Middle frontal gyrus (tissue), 1 donor: Measurements from ENCODE around the gene BST1.

Experiments used
- DNase-seq: peaks from one replicate; pipeline ENCODE4 v3.0.0-alpha.2; 2015; ENCODE audit warnings: low spot score; ENCODE audit errors: extremely low spot score

Gene BST1, protein sequence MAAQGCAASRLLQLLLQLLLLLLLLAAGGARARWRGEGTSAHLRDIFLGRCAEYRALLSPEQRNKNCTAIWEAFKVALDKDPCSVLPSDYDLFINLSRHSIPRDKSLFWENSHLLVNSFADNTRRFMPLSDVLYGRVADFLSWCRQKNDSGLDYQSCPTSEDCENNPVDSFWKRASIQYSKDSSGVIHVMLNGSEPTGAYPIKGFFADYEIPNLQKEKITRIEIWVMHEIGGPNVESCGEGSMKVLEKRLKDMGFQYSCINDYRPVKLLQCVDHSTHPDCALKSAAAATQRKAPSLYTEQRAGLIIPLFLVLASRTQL

DNA sequence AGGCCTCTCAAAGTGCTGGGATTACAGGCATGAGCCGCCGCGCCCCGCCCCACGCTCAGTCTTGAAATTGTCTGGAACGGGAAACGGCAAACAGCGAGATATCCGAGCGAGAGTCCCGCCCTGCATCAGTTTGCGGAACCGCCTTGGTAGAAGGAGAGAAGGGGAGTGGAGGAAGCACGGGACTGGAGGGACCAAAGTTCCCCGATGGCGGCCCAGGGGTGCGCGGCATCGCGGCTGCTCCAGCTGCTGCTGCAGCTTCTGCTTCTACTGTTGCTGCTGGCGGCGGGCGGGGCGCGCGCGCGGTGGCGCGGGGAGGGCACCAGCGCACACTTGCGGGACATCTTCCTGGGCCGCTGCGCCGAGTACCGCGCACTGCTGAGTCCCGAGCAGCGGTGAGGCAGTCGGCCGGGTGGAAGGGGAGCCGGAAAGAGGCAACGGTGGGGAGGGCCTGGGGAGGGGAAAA is at the start of gene BST1:
TSS of gene BST1 (plus strand) at position 125 of the 463 bp plus-strand sequence. CDS start at position 205, 80 bp downstream.
- DNase-seq = no peak

DNA sequence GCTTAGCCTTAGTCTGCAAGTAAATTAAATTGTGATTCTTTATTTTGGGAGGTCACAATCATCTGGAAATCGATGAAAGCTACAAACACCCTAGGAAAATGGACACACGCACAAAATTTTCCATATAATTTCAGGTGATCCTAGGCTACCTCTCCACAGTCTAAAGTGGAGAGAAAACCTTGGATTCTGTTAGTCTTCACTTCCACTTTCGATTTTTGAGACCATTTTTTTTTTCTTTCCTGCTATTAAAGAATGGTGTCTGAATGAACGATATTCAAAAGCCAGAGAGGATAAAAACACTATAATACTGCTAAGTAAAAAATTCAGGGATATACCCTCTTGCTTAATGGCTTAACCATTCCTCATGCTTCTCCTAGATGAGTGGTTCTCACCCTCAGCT is 49.4 kb upstream of the BST1 start:
- DNase-seq = no peak

DNA sequence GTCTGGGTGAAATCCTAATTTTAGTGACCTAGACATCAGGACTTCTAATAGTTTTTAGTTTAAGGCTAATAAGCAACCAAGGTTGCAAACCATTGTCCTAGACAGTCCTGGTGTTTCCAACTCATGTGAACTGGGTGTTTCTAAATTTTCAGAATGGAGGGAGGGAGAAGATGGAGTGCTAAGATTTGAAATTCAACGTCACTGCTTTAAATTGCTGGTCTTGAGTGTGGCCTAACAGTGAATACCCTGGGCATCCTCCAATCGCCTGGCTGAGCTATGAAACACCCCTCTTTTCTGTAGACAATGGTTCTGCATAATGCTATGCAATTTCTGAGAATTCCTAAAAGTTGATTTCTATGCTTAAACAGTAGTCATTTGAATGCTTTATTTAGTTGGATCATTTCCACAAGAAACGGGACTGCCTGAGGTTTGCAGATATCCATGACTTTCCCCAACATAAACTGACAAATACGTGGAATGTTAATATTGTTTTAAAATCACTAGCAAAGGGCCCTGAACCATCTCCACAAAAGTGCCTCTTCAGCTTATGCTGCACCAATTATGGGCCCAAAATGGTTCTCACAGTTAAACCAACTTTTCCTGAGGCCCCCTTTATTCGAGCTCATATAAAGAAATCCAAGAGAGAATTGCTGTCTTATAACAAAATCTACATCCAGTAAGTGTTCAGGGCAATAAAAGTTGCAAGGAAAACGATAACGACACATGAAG is 48.8 kb upstream of the BST1 start:
- DNase-seq = no peak

DNA sequence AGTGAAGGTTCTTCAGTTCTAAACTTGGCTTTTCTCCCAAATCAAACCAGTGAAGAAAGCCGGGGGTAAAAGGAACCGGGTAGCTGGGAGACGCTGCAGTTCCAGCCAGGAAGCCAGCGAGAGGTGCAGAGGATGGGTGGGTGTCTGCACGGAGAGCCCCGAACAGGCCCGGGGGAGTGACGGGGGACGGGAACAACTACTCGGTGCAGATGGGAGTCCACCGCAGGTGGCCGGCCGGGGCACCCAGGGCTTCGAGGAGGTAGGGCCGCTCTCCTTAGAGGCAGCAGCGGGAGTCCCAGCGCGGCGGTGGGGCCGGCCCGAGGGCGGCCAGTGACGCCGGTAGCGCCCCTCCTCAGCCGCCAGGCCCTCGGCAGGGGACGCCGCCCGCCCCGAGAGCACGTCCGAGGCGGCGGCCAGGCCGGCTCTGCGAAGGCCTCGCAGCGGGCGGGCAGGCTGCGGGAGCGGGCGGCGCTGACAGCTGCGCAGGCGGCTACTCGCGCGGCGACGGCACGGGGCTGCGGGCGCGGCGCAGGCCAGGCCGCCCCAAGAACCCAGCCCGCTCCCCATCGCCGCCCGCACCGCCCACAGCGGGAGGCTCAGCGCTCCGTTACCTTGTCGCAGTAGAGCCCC is 48.2 kb upstream of the BST1 start:
- no peak for DNase-seq

DNA sequence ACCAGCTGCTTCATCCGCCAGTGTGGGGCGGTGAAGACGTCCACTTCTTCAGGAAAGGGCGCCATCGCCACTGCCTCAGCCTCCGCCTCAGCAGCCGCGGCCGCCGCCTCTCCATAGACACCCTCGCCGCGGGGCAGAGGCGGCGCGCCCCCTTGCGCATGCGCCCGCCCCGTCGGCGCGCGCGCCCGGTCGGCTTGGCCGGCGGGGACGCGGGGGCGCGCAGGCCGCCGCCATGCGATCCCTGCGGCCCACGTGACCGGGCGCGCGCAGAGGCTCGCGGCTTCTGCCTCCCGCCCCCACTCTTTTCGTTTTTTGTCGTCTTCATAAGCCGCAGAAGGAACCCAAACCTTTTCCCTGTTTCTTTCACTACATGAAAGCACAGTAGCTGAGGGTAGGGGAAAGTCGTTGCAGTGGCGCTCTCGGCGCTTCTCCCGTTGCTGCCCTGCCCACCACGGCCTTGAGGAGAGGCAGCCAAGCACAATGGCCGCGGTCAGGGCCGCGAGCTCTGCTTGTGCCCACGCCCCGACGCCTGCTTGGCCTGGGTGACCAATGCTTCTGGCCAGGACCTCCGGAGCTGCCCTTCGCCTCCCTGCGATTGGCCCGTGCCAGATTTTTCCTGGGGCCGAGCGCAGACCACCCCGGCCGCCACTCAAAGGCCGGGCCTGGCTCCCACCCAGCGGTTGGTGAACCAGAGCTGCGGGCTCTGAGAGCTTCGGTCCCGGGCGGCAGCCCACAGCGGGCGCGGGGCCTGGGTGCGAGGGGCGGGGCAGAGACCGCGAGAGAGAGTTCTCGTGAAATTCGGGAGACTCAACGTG is 47.4 kb upstream of the BST1 start, which contains the start of gene FBXL5:
TSS of gene FBXL5 (minus strand) at position 135 of the 815 bp plus-strand sequence. CDS start at position 65, 70 bp downstream.
- DNase-seq = peak; percentile 86

DNA sequence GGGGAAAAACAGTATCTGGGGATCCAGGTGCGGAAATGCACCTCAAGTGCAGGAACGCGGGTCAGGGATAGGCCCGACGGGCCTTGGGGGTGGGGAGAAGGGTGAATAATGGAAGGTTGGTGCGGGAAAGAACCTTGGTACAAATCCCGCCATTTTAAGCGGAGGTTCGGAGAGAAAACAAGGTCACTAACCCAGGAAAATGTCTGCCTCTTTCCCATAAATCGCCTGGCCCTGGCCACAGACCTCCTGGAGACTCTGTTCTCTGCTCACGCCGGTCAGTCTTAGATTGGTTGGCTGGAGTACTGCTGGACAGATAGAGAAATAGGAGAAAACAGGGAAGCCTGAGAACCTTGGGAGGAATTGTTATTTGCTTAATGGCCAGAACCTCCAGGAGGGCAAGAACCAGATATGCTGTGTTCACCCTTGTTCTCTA is 46.8 kb upstream of the BST1 start:
- DNase-seq = no peak

DNA sequence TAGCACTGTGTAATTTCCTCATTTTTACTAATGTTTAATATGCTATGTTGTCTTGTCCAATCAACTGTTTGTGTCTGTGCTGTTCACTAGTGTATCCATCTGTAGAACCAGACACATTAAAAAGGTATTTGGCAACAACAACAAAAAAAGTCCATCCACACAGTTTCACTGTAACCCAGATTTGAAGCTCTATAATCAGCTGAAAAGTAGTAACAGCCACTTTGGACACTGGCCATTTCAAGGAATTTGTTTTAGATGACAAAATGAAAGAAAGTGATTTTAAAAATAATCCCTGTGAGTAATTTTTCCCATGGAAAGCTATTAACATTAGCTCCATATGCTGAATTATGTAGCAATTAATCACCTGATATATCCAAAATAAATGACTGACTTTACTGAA is 45.5 kb upstream of the BST1 start:
- no peak for DNase-seq

DNA sequence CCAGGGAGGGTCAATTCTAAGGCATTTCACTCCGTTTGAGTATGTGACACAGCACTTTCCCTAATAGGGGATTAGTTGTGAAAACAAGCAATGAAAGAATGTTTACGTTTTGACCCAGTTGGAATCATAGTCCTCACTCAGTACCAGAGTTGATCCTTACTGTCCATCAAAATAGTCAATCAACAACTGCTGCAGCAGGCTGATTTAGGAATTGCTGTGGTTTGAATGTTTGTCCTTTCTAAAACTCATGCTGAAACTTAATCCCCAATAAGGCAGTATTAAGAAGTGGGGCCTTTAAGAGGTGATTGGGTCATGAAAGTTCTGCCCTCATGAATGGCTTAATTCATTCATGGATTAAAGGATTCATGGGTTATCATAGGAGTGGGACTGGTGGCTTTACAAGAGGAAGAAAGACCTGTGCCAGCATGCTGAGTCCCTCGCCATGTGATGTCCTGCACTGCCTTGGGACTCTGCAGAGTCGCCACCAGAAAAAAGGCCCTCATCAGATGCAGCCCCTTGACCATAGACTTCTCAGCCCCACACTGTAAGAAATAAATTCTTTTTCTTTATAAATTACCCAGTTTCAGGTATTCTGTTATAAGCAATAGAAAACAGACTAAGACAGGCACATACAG is 44.6 kb upstream of the BST1 start:
- DNase-seq = no peak

DNA sequence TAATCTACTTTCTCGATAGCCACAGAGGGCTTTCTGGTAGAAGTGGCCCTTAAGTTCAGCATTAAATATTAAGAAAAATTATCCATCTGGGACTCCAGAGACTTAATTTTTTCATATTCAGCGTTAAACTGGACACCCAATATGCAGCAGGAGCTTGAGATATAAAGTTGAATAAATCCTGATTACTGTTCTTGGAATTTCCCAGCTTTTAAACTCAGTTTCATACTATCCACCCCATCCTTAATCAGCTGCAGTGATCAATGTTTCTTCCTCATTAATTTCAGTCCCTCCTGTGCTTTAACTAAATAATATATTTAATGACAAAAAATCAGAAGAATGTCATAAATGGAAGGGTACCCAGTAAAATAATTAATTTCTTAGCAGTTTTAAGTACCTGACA is 44.1 kb upstream of the BST1 start:
- no peak for DNase-seq

DNA sequence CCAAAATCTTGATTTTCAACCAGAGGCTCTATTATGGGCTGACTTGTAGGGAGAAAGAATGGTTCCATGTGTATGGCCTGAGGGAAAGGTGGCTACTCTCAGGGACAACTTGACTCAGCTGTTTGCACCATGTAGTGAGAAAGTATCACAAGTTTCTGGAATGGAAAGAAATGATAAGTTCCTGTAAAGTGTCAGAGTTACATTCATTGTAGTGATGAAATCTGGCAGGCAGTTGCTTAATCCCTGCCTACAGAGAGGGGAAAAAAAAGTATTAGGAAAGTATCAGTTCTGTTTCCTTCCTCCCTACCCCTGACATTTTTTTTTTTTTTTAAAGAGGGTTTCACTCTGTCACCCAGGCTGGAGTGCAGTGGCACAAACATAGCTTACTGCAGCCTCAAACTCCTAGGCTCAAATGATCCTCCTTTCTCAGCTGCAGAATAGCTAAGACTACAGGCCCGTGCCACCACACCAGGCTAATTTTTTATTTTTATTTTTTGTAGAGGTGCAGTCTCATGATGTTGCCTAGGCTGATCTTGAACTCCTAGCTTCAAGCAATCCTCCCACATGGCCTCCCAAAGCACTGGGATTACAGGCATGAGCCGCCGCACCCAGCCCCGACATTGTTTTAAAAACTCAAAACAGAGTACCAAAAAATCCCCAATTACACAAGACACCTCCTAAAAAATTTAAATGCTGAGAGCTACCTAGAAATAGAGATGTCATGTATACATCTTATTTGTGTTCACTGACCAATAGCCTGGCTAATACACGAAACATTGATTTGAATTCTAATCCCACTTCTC is 42.9 kb upstream of the BST1 start:
- DNase-seq = no peak

DNA sequence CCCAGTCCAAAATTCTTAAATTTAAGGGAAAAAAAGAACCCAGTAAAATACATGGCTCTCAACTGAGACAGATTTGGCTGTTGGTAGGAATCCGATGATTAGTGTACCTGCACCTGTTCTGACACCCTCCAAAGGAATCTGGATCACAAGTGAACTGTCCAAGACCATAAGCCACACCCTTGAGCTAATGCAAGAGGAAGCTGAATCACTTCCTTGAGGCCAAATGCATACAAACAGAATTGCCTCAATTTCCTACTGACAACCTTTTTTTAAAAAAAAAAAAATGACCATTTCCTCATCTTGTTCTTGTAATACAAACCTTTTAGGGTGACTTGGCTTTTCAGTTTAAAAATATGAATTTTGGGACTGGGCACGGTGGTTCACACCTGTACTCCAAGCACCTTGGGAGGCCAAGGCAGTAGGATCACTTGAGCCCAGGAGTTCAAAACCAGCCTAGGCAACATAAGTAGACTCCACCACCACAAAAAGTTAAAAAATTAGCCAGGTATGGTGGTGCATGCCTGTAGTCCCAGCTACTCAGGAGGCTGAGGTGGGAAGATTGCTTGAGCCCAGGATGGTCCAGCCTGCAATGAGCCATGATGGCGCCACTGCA is 37.0 kb upstream of the BST1 start:
- DNase-seq = no peak

DNA sequence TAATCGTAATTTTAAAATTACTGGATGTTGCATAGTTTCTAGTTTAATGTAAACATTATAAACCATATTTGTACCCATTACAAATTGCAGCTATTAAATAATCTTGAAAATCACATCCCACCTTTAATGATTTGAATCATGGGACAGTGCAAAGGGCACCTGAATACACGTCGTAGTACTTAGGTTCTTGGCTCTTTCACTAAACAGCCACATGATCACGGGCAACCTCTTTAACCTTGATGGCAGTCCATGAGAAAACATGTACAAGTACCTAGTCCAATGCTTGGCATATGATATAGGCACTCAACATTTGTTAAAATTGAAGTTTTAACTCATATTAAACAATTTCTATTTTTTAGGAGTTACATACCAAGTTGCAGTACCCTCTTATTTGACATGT is 35.9 kb upstream of the BST1 start:
- DNase-seq = no peak

DNA sequence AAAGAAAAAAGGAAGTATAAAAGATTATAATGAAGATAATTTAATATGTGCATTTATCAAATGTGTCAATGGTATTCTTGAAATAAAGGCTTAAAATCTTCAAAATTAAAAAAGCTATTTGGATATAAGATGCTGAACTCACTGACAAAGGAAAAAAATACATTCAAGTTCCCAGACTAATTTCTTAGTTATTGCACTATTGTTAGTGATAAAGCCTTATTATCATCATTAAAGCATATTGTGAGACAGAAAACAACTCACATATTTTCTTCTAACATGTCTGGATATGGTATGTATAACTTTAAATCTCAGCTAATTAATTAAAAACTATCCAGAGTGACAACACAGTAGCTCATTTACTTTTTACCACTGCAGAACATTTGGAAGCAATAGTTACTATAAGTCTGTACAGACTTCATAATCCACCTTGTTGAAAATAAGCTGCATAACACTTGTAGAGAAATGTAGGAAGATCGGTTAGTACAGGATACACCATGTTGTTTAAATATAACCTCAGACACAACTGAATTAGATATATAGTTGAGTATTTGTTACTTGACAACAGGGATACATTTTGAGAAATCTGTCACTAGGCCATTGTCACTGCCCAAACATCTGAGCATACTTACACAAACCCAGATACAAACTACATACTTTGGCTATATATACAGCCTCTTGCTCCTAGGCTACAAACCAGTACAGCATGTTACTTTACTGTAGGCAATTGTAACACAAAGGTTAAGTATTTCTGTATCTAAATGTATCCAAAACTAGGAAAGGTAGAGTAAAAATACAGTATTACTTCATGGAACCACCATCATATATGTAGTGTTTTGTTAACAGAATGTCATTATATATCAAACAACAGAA is 34.1 kb upstream of the BST1 start:
- no peak for DNase-seq

DNA sequence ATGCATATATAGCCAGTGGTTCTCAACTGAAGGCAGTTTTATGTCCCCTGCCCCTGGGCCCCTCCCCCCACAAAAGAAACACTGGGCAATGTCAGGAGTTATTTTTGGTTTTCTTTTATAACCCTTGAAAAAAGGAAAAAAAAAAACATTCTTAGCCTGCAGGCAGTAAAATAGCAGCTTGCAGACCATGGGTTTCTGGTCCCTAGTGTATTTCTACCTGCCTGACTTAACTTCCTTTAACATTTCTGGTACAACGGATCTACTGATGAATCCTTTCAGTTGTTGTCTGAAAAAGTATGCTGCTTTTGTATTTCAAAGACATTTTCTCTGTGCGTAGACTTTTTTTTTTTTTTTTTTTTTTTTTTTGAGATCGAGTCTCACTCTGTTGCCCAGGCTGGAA is 32.3 kb upstream of the BST1 start:
- DNase-seq = no peak

DNA sequence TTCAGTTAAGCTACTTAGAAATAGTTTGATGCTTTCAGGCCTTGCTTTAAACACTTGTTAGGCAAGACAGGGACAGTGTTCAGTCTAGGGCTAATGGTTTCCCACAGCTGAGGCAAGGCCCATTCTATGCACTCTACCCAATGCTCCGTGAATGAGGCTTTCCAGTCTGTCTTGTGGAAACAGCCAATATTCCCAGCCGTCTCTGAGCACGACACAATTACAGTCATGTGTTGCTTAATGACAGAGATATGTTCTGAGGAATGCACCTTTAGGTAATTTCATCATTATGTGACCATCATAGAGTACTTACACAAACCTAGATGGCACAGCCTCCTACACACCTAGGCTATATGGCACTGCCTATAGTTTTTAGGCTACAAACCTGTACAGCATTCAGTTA is 30.8 kb upstream of the BST1 start:
- DNase-seq = no peak

DNA sequence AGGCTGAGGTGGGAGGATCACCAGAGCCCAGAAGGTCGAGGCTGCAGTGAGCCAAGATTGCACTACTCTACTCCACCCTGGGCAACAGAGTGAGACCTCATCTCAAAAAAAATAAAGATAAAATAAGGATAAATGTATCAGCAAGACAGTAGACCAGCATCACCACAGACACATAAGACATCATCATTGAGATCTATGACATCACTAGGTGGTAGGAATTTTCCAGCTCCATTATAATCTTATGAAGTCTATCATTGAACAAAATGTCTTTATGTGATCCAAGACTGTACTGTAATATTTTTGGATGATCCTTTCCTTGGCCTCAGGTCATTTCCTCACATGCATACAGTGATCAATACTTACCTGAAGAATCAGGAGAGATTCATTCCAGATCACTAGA is 29.5 kb upstream of the BST1 start:
- DNase-seq = no peak

DNA sequence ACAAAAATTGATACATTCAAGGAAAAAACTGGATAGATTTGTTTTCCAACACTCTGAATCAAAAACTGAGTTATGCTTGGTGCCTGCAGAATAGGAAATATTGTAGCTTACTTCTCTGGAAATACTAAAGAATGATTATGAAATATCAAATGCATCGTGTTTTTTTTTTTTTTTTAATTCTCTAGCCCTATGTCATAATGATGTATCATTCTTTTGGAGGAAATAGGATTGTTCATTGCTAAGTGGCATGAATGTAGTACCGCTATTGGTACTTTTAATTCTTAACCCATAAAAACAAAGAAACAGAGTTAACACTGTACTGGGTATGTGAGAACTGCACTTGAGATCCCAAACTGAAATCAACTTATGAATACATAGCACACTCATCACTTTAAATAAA is 28.8 kb upstream of the BST1 start:
- no peak for DNase-seq

DNA sequence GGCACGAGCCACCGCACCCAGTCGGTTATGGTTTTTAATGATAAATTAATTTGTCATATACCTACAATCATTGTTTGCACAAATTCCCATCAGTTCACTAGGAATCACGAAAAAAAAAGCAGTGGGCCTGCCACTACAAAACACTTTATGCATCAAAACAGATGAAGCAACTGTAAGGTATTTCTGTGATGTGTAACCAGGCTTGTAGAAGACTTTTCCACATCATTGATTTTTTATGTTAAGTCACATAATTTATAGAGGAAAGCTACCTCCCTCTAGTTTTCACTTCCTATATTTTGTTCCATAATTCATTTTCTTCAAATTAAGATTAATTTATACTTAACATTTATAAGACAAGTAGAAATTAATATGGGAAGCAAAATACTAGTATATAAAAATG is 27.9 kb upstream of the BST1 start:
- no peak for DNase-seq

DNA sequence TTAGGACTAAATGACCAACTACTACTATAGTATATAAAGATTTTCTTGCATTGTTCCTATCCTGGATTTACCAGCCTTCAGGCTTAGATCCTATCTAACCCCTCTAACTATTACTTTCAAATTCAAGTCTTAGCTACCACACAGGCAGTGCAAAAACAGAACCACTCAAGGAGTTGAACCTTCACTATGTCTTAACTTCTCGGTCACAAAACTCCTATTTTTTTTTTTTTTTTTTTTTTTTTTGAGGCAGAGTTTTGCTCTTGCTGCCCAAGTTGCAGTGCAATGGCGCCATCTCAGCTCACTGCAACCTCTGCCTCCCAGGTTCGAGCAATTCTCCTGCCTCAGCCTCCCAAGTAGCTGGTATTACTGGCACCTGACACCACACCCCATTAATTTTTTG is 27.5 kb upstream of the BST1 start:
- no peak for DNase-seq
